CD4-positive, alpha-beta T cell treated with Interleukin-10 for 1 hour (primary cell): ENCODE results near the gene FREM1.
"Not testable (repeated sequence)": the region's sequence is repeated elsewhere in the genome, so short reads cannot be mapped to it uniquely, and the experiment has no call there.

Experiments used
- DNase-seq: peaks from one replicate; pipeline ENCODE4 v3.0.0-alpha.2; 2020

The FREM1 gene, protein sequence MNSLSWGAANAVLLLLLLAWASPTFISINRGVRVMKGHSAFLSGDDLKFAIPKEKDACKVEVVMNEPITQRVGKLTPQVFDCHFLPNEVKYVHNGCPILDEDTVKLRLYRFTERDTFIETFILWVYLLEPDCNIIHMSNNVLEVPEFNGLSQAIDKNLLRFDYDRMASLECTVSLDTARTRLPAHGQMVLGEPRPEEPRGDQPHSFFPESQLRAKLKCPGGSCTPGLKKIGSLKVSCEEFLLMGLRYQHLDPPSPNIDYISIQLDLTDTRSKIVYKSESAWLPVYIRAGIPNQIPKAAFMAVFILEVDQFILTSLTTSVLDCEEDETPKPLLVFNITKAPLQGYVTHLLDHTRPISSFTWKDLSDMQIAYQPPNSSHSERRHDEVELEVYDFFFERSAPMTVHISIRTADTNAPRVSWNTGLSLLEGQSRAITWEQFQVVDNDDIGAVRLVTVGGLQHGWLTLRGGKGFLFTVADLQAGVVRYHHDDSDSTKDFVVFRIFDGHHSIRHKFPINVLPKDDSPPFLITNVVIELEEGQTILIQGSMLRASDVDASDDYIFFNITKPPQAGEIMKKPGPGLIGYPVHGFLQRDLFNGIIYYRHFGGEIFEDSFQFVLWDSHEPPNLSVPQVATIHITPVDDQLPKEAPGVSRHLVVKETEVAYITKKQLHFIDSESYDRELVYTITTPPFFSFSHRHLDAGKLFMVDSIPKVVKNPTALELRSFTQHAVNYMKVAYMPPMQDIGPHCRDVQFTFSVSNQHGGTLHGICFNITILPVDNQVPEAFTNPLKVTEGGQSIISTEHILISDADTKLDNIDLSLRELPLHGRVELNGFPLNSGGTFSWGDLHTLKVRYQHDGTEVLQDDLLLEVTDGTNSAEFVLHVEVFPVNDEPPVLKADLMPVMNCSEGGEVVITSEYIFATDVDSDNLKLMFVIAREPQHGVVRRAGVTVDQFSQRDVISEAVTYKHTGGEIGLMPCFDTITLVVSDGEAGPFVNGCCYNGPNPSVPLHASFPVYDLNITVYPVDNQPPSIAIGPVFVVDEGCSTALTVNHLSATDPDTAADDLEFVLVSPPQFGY (N-terminal part only)

GRCh38 chr9:14909961-14910805 lies at the start of gene FREM1:
FREM1 (minus strand) TSS chr9:14910428; CDS start chr9:14868977, 41,451 bp downstream.
- no peak for DNase-seq

DNA sequence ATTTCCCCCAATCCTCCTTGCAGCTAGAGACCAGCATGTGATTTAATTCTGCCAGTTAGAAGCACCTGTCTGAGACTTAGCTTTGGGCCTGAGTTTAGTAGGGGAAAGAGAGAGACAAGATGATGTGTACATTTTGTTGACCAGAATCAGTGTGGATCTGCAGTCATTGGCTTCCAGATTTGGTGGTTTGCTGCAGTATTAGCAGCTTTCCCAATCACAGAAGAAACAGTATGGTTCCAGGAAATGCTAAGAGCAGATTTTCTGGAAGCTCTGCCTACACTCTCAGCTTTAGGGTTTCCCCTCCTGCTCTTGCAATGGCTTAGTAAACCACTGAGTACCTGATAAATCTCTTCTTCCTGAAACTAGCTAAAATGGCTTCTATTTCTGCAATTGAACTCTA lies 48.8 kb upstream of the FREM1 start:
- no peak for DNase-seq

DNA sequence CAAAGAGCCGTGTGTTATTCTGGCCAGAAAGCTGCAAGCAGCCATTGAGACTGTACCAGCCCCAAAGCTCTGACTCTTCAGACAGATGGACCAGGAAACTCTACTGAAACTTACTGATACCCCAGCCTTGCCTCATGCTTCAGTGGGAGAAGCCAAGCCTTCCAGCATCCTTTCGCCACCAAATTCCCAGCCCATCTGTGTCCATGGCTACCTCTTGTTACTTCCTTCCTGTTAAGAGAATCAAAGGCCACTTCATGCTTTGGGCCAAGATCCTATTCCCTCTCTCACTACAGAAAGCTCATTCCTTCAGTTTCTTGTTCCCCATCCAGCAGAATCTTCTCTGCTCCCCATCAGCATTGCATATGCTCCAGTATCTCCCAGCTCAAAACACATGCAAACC lies 46.9 kb upstream of the FREM1 start:
- no peak for DNase-seq

- DNase-seq = no peak
Observed at GRCh38 chr9:14956208-14956607, 46.0 kb upstream of the FREM1 start.

- DNase-seq = no peak
Observed at GRCh38 chr9:14945351-14945750, 35.1 kb upstream of the FREM1 start.

- no peak for DNase-seq
Observed at GRCh38 chr9:14941501-14942405, 31.5 kb upstream of the FREM1 start.

DNA sequence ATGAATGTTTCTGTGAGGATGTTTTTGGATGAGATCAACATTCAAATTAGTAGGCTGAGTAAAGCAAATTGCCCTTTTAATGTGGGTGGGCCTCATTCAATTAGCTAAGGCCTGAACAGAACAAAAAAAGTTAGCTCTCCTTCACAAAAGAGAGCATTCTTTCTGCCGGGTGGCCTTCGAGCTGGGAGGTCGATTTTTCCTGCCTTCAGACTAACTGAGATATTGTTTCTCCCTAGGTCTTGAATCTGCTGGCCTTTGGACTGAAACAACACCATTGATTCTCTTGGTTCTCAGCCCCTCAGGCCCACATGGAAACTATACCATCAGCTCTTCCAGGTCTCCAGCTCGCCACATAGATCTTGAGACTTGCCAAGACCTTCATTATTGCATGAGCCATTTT lies 29.1 kb upstream of the FREM1 start:
- DNase-seq = no peak

GRCh38 chr9:14937216-14937615 lies 27.0 kb upstream of the FREM1 start:
- no peak for DNase-seq

GRCh38 chr9:14936491-14936890 lies 26.3 kb upstream of the FREM1 start:
- no peak for DNase-seq

DNA sequence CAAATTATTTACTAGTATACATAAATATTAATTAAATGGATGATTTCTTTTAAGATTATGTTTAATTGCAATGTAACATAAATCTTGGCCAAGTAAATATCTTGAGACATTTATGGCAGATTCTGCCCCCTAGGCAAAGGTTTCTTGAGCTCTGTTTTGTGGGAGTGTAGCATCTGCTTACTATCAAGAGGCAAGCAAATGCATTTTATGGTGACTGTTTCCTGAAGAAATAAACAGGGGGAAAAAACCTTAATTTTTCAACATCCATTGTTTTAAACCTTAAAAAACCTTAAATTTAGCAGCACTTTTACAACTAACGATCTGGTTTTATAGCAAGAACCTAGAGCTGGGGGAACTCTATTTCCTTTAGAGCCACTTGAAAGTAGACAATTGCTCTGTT lies 25.7 kb upstream of the FREM1 start:
- no peak for DNase-seq

- DNase-seq = no peak
Observed at GRCh38 chr9:14935106-14935751, 25.0 kb upstream of the FREM1 start.

GRCh38 chr9:14932641-14933040 lies 22.4 kb upstream of the FREM1 start:
- no peak for DNase-seq

- no peak for DNase-seq
Observed at GRCh38 chr9:14932231-14932630, 22.0 kb upstream of the FREM1 start.

- no peak for DNase-seq
Observed at GRCh38 chr9:14926941-14927624, 16.9 kb upstream of the FREM1 start.

- no peak for DNase-seq
Observed at GRCh38 chr9:14924230-14925219, 14.3 kb upstream of the FREM1 start.

DNA sequence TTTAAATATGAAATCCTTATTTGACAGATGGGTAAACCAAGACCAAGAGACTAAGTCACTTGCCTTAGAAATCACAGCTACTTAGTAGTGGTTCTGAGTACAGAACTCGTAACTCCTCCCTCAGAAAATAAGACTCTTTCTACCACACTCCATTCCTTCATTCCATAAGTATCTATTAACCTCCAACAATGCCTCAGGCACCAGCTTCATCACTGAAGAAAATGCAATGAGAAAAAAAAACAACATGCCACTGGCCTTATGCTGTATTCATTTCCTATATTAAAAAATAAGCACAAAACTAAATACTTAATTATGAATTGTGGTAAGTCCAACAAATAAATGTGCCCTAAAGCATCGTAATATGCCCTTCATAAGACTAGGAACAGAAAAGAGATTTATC lies 13.5 kb upstream of the FREM1 start:
- no peak for DNase-seq

DNA sequence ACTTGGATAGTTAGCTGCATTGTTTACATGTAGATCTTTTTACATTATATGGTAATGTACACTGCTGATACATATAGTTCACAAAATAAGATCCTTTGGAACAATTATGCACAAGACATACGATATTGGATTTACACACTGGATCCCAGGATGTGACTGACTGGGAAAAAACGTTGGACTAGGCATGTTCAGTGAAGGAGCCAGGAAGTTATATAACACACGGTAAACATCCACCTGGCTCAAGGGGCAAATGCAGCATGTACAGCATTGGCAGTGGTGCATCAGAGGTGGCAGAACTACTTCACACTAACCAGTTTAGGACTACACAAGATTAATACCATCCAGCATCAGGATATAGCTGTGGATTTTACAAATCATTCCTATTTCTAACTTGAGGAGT lies 10.6 kb upstream of the FREM1 start:
- not testable (repeated sequence) for DNase-seq

DNA sequence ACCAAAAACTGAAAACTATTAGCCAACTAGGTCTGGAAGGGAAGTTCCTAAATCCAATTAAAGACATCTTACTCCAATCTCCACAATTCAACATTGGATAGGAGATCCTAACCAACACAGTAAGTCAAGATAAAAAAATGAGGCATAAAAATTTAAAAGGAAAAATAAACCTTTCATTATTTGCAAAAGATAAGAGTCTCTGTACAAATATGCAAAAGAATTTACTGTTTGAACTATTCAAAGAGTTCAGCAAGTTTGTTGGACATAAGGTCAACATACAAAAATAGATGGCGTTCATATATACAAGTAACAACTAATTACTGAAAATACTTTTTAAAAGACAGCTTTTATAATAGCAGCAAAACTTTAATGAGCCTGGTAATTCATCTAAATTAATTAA lies 3.1 kb upstream of the FREM1 start:
- DNase-seq = no peak

- DNase-seq = no peak
Observed at GRCh38 chr9:14912859-14913258, 2.6 kb upstream of the FREM1 start.
